Activated T-helper 1 cell treated with anti-CD3 and anti-CD28 coated beads, Interleukin-2, amount 50 U/mL, for 16 hours (primary cell): ENCODE data around the gene MEF2D.
A peak's percentile ranks its signal among the peaks of the same experiment; 100 is the strongest.

Experiments
- DNase-seq, 2 donors: peaks; one replicate each; pipeline ENCODE4 v3.0.0-alpha.2; 2020; ENCODE audit warnings: low read depth in 1 of 2, low spot score in 1 of 2

The MEF2D gene

DNA sequence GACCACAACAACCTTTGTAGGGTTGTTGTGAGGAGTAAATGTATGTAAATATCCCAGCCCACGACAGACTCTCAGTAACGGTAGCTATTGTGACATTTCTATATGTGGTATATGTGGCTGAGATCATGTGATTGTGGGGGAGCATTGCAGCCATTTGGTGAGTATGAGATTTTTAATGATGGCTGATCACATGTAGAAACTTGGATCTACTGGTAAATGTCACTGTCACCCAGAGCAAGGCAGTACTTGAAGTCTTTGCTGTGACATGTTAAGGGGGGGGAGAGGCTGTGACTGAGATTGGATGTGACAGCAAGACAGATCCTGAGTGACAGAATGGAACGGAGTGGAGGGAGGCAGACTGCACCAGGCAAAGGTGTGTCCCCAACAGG is 23.9 kb upstream of the MEF2D start:
- no peak for DNase-seq

DNA sequence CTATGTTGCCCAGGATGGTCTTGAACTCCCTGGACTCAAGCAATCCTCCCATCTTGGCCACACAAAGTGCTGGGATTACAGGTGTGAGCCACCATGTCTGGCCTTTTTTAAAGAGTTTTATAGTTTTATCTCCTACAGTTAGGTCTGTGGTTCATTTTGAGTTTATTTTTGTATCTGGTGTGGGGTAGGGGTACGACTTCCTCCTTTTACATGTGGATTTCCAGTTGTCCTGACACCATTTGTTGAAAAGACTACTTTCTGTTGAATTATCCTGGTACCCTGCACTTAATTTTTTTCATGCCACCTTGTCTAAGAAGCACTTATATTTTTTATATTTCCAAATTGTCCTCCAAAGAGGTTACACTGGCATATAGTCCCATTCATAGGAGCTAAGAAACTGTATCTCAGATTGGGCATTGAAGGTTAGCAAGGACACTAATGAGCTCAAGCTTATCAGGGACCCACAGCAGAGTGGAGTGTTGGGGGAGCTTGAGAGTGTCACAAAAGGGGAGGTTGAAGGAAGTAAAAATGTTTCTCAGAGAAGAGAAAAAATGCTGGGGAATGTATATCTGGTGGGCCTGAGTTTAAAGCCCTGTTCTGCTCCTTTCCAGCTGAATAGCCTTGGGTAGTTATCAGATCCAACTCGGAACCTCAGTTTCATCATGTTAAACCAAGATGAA is 23.4 kb upstream of the MEF2D start:
- DNase-seq, result no peak

DNA sequence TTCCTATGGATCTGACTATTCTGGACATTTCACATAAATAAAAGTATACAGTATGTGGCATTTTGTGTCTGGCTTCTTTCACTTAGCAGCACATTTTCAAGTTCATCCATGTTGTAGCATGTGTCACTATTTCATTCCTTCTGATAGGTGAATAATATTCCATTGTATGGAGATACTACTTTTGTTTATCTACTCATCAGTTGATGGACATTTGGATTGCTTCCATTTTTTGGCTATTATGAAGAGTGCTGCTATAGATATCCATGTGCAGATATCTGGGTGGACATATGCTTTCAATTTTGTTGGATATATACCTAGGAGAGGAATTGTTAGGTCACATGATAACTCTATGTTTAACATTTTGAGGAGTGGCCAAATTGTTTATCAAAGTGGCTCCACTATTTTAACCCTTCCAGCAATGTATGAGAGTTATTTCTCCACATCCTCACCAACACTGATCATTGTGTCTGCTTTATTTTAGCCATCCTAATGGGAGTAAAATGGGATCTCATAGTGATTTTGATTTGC is 21.9 kb upstream of the MEF2D start:
- DNase-seq, result no peak

DNA sequence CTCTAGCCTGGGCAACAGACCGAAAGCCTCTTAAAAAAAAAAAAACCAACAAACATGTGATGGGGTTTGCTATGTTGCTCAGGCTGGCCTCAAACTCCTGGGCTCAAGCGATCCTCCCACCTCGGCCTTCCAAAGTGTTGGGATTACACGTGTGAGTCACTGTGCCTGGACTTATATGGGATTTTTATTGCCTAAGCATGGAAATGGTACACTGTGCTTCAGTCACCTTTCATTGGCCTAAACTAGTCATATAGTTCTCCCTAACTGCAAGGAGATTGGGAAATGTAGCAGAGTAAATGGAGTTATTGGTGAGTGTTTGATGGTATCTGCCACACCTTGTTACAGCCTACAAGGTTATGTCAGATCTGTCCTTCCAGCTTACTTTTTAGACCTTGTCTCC is 17.2 kb upstream of the MEF2D start:
- DNase-seq, result no peak

DNA sequence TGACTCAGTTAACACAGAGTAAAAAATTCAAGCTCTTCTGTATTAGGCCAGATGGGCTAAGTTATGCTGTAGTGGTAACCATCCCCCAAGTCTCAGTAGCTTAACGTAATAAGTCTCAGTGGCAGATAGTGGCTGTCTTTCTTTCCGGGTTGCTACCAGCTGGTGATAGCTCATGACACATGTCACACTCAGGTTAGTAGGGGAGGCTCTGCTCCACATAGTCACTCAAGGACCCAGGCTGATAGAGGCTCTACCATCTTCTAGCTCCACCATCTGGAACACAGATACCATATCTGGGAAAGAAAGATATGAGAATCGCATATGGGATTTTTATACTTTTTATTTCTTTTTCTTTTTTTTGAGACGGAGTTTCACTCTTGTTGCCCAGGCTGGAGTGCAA is 16.2 kb upstream of the MEF2D start:
- no peak for DNase-seq

DNA sequence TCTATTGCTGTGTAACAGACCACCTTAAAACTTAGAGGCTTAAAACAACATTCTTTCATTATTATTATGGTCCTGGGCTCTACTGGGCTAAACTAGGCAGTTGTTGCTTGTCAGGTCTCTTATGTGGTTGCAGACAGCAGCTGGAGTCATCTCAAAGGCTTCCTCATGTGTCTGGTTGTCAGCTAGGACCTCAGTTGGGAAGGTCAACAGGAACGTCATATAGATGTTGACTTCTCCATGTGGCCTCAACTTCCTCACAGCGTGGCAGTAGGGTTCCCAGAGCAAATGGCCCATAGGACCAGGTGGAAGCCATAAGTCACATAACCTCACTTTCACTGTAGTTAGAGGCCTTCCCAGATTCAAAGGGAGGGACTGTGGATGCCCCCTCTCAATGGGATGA is 15.4 kb upstream of the MEF2D start:
- no peak for DNase-seq

DNA sequence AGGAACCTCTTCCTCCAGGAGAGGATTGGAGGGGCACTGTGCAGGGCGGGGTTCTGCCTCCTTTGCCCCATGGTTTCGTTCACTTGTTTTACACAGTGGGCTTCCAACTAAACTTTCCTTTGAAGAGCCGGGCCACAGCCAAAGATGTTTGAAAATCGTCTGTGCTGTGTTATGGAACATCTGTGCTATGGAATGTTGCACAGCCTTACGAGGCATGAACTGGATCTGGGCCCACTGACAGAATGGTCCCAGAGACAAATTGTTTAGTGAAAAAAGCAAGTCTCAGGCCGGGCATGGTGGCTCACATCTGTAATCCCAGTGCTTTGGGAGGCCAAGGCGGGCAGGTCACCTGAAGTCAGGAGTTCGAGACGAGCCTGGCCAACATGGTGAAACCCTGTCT is 12.6 kb upstream of the MEF2D start:
- no peak for DNase-seq

DNA sequence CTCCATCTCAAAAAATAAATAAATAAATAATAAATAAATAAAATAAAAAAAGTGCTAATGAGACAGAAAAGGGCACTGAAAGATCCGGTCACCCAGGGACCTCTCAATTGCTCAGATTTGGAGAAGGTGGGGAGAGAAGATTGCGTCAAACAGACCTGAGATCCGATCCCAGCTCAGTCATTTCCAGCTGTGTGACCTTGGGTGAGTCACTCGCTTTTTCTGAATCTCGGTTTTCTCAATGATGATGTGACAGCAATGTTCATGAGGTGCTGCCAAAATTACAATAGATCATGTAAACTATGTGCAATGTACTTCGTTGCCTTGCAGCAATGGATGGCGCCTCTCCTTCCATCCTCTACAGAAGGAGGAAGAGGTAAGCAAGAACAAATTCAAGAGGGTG is 11.1 kb upstream of the MEF2D start:
- no peak for DNase-seq

DNA sequence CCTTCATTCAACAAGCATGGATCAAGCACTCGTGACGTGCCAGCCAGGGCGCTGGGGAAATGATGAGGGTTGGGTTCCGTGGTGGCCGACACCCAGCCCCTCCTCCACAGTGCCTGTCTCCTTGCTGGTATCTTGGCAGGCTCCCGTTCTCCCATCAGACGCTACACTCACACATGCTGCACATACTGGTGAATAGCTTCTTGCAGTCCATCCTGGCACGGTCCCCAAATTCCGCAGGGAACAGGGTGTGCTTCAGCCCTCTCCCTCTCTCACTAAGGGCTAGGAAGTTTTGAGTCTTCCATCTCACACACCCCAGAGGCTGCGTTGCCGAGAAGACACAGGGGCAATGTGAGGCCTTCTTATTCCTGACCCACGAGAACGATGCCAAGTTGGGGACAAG is 10.1 kb upstream of the MEF2D start:
- DNase-seq, result no peak

DNA sequence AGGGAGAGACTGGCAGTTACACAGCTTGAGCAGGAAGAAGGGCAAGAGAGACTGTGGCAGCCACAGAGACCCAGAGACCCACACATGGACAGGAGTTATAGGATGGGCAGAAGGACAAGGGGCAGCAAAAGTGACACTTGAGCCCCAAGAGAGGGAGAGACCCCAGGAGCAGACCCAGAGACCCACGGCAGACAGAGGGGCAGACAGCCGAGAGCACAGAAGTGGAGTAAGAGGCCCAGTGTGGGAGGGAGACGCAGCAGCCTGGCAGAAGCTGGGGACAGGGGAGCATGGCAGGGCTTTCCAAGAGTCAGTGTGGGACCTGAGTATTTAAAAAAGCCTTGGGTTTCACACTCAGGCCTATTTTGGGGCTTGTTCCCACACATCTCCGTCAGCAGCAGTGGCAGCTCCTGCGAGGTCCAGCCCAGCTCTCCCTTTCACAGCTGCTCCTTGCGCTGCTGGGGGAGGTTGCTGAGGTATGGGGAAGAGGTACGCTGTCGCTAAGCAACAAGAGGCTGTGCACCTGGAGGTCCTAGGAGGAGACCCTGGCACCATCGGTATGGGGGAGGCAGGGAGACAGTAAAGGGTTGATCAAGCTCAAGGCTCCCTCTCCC is 9.0 kb upstream of the MEF2D start:
- DNase-seq, result no peak

DNA sequence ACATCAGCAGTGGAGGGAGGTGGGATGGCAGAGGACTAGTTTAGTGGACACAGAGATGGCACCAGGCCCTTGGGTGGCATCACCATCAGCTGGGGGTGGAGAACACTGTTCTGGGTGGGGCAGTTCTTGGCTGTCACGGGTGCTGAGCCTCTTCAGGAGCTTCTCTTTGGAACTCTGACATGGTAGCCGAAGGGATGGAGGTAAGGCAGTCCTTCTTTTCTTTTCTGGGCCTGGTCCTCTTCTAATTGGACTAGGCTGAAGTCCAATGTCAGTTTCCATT is 8.3 kb upstream of the MEF2D start:
- DNase-seq, result no peak

DNA sequence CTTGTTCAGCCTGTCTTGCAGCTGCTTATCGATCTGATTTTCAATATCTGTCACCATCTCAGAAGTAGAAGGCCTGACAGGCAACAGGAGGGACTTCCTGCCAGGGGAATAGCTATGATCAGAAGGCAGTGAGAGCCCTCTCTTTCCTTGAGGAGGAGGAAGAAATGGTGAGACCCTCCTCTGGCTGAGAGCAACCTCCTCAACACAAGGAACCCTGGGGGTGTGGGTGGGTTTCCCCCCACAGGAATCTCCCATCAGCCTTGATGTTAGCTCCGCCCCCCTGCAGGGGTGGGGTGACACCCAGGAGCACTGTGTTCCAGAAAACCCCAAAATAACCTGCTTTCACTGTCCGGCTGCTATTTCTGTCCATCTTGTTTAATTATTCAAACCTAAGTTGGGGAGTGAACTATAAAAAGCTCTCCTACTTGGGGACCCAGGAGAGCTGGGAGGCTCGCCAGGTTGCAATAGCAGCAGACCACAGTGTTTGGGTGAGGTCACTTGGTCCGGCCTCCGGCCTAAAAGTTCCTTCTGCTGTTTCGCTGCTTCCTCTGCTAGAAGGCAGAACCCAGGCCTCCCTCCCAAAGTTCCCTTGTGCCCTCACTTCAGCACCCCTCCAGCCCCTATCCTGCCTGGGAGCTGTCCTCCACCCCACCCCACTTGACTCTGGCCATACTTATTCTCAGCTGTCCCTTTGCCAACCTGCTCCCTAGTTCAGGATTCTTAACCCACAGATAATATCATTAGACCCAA is 7.8 kb upstream of the MEF2D start:
- DNase-seq, result no peak

DNA sequence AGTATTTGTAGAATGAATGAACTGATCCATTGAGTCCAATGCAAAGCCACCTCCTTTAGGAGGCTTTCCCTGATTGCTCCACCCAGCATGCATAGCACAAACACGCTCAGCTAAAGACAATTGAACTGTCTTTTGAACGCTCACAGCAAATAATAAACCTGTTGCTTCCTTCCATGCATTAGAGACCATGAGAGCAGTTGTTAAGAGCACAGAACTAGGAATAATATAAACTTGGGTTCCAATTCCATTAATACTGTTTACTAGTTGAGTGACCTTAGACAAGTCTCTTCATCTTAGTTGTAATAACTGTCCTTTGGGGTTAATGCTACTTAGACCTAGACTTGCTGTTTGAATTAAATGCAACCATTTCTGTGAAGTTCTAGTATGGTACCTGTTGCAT is 5.9 kb upstream of the MEF2D start:
- no peak for DNase-seq

DNA sequence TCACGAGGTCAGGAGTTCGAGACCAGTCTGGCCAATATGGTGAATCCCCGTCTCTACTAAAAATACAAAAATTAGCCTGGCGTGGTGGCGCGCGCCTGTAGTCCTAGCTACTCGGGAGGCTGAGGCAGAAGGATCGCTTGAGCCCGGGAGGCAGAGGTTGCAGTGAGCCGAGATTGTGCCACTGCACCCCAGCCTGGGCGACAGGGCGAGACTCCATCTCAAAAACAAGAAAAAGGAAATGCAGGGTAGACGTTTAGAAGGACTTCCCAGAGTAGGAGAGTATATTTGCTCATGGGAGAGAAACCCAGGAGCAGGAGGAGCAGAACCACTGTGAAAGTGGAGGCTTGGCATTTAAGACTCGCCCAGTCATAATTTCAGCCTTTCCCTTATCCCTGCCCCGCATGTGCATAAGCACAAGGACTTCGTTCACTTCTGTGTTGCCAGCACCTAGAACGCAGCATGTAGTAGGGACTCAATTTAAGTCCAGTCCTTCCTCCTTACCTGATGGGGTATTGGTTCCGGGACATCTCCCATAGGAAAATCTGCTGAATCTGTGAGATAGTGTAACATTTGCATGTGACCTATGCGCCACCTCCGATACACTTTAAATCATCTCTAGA is 5.2 kb upstream of the MEF2D start:
- no peak for DNase-seq

DNA sequence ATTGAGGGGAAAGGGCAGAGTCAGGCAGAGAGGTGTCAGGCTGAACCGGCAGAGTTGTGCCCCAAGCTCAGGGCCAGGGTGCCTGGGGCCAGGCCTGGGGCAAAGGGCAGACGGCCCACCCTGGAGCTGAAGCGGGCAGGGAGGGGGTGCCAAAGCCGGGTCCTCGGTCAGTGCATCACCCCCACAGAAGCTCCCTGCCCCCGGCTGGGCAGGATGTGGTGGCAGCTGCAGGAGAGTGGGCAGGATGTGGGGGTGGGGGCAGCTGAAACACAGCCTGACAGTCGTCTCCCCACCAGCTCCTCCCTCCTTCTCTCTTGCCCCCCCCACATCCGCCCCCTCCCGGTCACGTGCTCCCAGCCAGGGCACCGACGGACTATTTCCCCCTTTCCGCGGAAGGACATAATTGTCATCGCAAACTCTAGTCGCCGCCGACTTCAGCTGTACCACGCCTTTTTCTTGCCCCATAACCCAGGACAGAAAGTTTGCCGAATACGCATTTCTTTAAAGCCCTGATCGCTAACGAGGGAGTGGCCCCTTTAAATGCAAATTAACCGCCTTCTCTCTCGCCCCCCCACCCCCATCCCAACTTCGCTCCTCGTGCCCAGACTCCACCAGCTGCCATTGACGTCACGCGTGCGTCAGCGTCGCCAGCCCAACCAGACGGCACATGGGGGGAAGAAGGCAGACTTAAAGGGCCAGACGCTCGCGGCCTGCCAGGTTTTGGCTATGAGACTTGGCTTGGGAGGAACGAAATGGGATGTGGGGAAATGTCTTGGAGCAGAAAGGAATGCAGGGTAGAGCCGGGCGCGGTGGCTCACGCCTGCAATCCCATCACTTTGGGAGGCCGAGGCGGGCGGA is 4.5 kb upstream of the MEF2D start:
- peak; percentile 93 to 95 for DNase-seq

DNA sequence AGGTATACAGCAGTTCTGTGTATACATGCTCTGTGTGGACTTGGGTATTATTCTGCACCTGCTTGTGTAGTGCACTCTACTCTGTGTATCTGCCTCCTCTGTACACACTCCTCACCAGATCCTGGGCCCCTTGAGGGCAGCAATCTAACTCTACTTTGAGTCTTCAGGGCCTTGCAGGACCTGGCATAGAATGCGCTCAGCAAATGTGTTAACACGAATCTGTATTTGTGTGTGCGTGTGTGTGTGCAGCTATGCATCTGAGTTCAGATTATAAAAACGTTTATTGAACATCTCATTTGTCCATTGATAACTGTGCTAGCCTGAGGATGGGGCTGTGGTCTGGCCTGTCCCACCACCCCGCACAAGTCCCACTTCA is 3.9 kb upstream of the MEF2D start:
- no peak for DNase-seq

DNA sequence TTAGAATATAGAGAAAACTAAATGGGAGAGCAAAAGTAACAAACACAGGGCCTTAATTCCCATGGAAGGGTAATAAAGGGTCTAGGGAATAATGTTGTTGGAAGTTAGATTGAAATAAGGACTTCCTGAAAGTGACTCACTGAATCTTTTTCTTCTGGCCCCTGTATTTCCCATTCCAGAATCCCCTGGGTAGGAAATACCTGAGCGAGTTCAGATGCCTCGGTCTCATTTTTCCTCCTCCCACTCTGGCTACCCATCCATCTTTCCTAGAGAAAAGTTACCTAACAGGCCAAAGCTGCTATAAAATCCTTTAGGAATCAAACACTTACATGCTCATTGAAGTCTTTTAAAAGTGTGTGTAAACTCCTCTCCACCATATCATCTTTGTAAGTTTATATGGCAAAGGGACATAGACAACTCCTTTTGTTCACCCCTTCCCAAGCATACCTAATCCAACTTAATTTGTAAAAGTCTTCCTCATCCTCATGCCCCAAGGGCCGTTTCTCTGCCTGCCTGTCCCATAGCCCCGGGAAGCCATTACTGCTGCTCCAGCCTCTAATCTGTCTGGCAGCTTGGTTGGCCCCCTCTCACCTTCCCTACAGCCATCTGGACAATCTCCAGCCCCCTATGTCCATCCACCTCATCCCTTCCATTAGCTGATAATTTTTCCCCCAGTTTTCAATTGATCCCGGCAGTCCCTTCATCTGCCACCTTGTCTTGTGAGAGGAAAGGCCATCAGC is 3.3 kb upstream of the MEF2D start:
- DNase-seq, result no peak

DNA sequence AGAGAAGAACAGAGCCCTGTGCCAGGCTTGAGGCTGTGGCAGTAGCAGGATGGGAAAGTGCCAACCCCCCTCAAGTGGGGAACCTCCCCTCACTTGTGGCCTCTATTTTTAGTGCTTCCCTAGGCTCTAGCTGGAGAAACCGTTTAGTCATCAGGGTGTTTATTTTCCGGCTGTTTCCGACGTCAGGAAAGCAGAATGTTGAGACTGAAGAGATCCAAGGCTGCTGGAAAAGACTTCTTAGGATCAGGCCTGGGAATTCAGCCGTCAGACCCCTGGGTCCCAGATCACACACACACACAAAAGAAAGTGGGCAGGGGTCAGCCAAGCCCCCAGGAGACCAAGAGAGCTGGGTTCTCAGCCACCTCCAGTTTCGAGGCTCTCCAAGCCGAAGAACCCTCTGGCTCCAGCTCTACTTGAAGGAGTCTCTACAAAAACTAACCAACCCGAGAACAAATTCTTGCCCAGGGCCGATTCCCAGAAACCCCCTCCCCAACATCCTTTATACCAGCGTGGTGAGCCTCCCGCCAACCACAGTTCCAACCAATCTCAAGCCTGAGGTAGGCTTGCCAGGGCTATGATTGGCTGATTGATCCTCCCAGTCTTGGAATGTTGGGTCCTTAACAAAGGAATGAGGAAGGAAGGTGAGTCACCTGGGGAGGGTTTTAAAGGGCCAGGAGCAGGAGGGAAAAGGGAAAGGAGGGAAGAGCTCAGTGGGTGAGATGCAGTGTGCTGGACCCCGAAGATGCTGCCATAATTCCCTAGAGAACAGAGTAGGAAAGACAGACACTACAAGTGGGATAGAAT is 2.5 kb upstream of the MEF2D start:
- DNase-seq, result no peak

DNA sequence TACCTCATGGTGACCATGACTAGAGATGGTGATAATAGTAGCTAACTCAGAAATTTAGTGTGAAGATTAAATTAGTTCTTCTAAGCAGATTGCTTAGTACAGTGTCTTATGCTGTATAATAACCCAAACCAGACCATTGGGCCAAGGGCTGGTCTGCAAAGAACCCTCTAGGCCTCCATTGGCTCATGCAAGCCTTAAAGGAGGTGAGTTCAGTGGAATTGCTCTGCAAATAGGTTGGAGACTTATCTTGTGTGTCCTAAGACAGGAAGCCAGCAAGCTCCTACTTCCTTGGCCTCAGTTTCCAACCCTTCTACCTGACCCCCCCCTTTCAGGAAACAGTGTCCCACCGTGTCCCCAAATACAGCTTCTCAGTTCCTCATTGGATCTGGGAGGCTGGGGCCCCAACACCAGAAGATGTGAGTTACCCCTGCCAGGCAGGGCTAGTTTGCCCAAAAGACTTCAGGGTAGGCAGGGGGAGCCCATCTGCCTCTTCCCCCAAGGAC is 1.9 kb upstream of the MEF2D start:
- DNase-seq, result no peak
